Stimulated activated naive CD8-positive, alpha-beta T cell treated with anti-CD3 and anti-CD28 coated beads, Interleukin-15, amount 100 ng/mL, for 72 hours (primary cell): ENCODE data around the gene MAGI2.

Experiments used
- ATAC-seq: fragments of 150-1000 bp; cut with Tn5 transposase; 2 replicates; pipeline ENCODE4 v1.10.0; 2021; ENCODE audit warnings: mild to moderate bottlenecking, moderate library complexity
- DNase-seq, 2 donors: peaks; one replicate each; pipeline ENCODE4 v3.0.0; 2021 to 2022
- H3K27ac Mint-ChIP-seq, 2 donors: one replicate each; pipeline ENCODE4 v1.8.0; 2022; ENCODE audit warnings: mild to moderate bottlenecking in 2 of 2, mixed read lengths in 2 of 2, moderate library complexity in 2 of 2
- H3K27me3 Mint-ChIP-seq: one replicate; pipeline ENCODE4 v1.8.0; 2022; ENCODE audit warnings: mixed read lengths
- H3K4me1 Mint-ChIP-seq: one replicate; pipeline ENCODE4 v1.8.0; 2022; ENCODE audit warnings: mild to moderate bottlenecking, mixed read lengths
- H3K4me3 Mint-ChIP-seq, 2 donors: one replicate each; pipeline ENCODE4 v1.8.0; 2022; ENCODE audit warnings: mild to moderate bottlenecking in 2 of 2, mixed read lengths in 2 of 2, moderate library complexity in 1 of 2
- H3K9me3 Mint-ChIP-seq, 2 donors: one replicate each; pipeline ENCODE4 v1.8.0; 2022; ENCODE audit warnings: mixed read lengths in 2 of 2

Gene MAGI2

GRCh38 chr7:79159040-79159664, 294.3 kb downstream of the MAGI2 start:
- H3K27ac Mint-ChIP-seq = no peak overlapping the region
- DNase-seq (no peak), ATAC-seq (no peak)
- peaks cover 0 to 5% of the 10 kb centered on the region in 2 donors for H3K9me3 Mint-ChIP-seq
- H3K4me3 Mint-ChIP-seq = no peak overlapping the region
- H3K27me3 Mint-ChIP-seq = no peaks in the 10 kb centered on the region
- H3K4me1 Mint-ChIP-seq = no peaks in the 10 kb centered on the region

GRCh38 chr7:79157281-79157680, 296.2 kb downstream of the MAGI2 start:
- DNase-seq (no peak), ATAC-seq (no peak)
- H3K4me3 Mint-ChIP-seq = no peak overlapping the region
- H3K9me3 Mint-ChIP-seq = peaks cover 0 to 5% of the 10 kb centered on the region in 2 donors
- H3K27ac Mint-ChIP-seq = no peak overlapping the region
- H3K4me1 Mint-ChIP-seq = no peaks in the 10 kb centered on the region
- no peaks in the 10 kb centered on the region for H3K27me3 Mint-ChIP-seq

- Mint-ChIP-seq H3K27ac (no peak overlapping the region), H3K27me3 (no peaks in the 10 kb centered on the region), H3K9me3 (no peaks in the 10 kb centered on the region), H3K4me1 (no peaks in the 10 kb centered on the region), H3K4me3 (no peak overlapping the region)
- no peak for ATAC-seq
- no peak for DNase-seq
Observed at GRCh38 chr7:79149831-79150230, 303.6 kb downstream of the MAGI2 start.

GRCh38 chr7:79142706-79143105, 310.8 kb downstream of the MAGI2 start:
- DNase-seq = no peak
- ATAC-seq = no peak
- Mint-ChIP-seq H3K27ac (no peak overlapping the region), H3K9me3 (peaks cover 0 to 5% of the 10 kb centered on the region in 2 donors), H3K27me3 (no peaks in the 10 kb centered on the region), H3K4me3 (no peak overlapping the region), H3K4me1 (no peaks in the 10 kb centered on the region)

GRCh38 chr7:79141252-79141651, 312.2 kb downstream of the MAGI2 start:
- H3K27me3 Mint-ChIP-seq = no peaks in the 10 kb centered on the region
- no peak for ATAC-seq
- no peak overlapping the region for H3K27ac Mint-ChIP-seq
- no peaks in the 10 kb centered on the region for H3K4me1 Mint-ChIP-seq
- H3K4me3 Mint-ChIP-seq = no peak overlapping the region
- H3K9me3 Mint-ChIP-seq = peaks cover 0 to 7% of the 10 kb centered on the region in 2 donors
- DNase-seq = no peak

- ATAC-seq = no peak
- H3K4me1 Mint-ChIP-seq = no peaks in the 10 kb centered on the region
- no peak overlapping the region for H3K27ac Mint-ChIP-seq
Observed at GRCh38 chr7:79137942-79138341, 315.5 kb downstream of the MAGI2 start.

GRCh38 chr7:79132844-79133451, 320.5 kb downstream of the MAGI2 start:
- Mint-ChIP-seq H3K4me3 (no peak overlapping the region), H3K4me1 (no peaks in the 10 kb centered on the region), H3K27me3 (no peaks in the 10 kb centered on the region), H3K9me3 (peaks cover 0 to 4% of the 10 kb centered on the region in 2 donors), H3K27ac (no peak overlapping the region)
- ATAC-seq = no peak
- no peak for DNase-seq

More at GRCh38 chr7:79137942-79138341, 315.5 kb downstream of the MAGI2 start:
- DNase-seq = no peak
- H3K4me3 Mint-ChIP-seq = no peak overlapping the region
- peaks cover 0 to 7% of the 10 kb centered on the region in 2 donors for H3K9me3 Mint-ChIP-seq
- no peaks in the 10 kb centered on the region for H3K27me3 Mint-ChIP-seq

GRCh38 chr7:79130715-79131114, 322.8 kb downstream of the MAGI2 start:
- Mint-ChIP-seq H3K27me3 (no peaks in the 10 kb centered on the region), H3K4me3 (no peak overlapping the region), H3K4me1 (no peaks in the 10 kb centered on the region), H3K9me3 (no peaks in the 10 kb centered on the region), H3K27ac (no peak overlapping the region)
- no peak for ATAC-seq
- DNase-seq = no peak

GRCh38 chr7:79124331-79124730, 329.1 kb downstream of the MAGI2 start:
- no peak for DNase-seq
- peaks cover 7 to 13% of the 10 kb centered on the region in 2 donors for H3K9me3 Mint-ChIP-seq
- H3K4me1 Mint-ChIP-seq = no peaks in the 10 kb centered on the region
- H3K27ac Mint-ChIP-seq = no peak overlapping the region
- H3K27me3 Mint-ChIP-seq = no peaks in the 10 kb centered on the region
- no peak for ATAC-seq
- H3K4me3 Mint-ChIP-seq = no peak overlapping the region

- H3K27me3 Mint-ChIP-seq = no peaks in the 10 kb centered on the region
- no peak overlapping the region for H3K27ac Mint-ChIP-seq
- DNase-seq (no peak), ATAC-seq (no peak)
- no peak overlapping the region for H3K4me3 Mint-ChIP-seq
- H3K4me1 Mint-ChIP-seq = no peaks in the 10 kb centered on the region
- H3K9me3 Mint-ChIP-seq = peaks cover 5 to 11% of the 10 kb centered on the region in 2 donors
Observed at GRCh38 chr7:79118143-79118542, 335.3 kb downstream of the MAGI2 start.

- ATAC-seq = no peak
- Mint-ChIP-seq H3K4me3 (no peak overlapping the region), H3K4me1 (no peaks in the 10 kb centered on the region), H3K9me3 (peaks cover 4 to 10% of the 10 kb centered on the region in 2 donors), H3K27me3 (no peaks in the 10 kb centered on the region), H3K27ac (no peak overlapping the region)
- no peak for DNase-seq
Observed at GRCh38 chr7:79096361-79096805, 357.1 kb downstream of the MAGI2 start.

- DNase-seq (no peak), ATAC-seq (no peak)
- Mint-ChIP-seq H3K9me3 (peaks cover 0 to 10% of the 10 kb centered on the region in 2 donors), H3K4me3 (no peak overlapping the region), H3K4me1 (no peaks in the 10 kb centered on the region), H3K27ac (no peak overlapping the region), H3K27me3 (no peaks in the 10 kb centered on the region)
Observed at GRCh38 chr7:79093421-79093820, 360.0 kb downstream of the MAGI2 start.

- no peaks in the 10 kb centered on the region for H3K27me3 Mint-ChIP-seq
- no peak overlapping the region for H3K4me3 Mint-ChIP-seq
- peaks cover 5 to 7% of the 10 kb centered on the region in 2 donors for H3K9me3 Mint-ChIP-seq
- DNase-seq (no peak), ATAC-seq (no peak)
- H3K4me1 Mint-ChIP-seq = no peaks in the 10 kb centered on the region
- H3K27ac Mint-ChIP-seq = no peak overlapping the region
Observed at GRCh38 chr7:79091661-79092060, 361.8 kb downstream of the MAGI2 start.

- no peaks in the 10 kb centered on the region for H3K4me1 Mint-ChIP-seq
- H3K9me3 Mint-ChIP-seq = peaks cover under 1 to 5% of the 10 kb centered on the region in 2 donors
- DNase-seq (no peak), ATAC-seq (no peak)
- H3K4me3 Mint-ChIP-seq = no peak overlapping the region
- no peaks in the 10 kb centered on the region for H3K27me3 Mint-ChIP-seq
- H3K27ac Mint-ChIP-seq = no peak overlapping the region
Observed at GRCh38 chr7:79091011-79091410, 362.5 kb downstream of the MAGI2 start.

GRCh38 chr7:79090543-79090942, 362.9 kb downstream of the MAGI2 start:
- Mint-ChIP-seq H3K9me3 (peaks cover 0 to 5% of the 10 kb centered on the region in 2 donors), H3K27ac (no peak overlapping the region), H3K27me3 (no peaks in the 10 kb centered on the region), H3K4me3 (no peak overlapping the region), H3K4me1 (no peaks in the 10 kb centered on the region)
- ATAC-seq (no peak), DNase-seq (no peak)

GRCh38 chr7:79084423-79084822, 369.0 kb downstream of the MAGI2 start:
- Mint-ChIP-seq H3K4me3 (no peak overlapping the region), H3K27ac (no peak overlapping the region), H3K27me3 (no peaks in the 10 kb centered on the region), H3K4me1 (no peaks in the 10 kb centered on the region), H3K9me3 (peaks cover 0 to 5% of the 10 kb centered on the region in 2 donors)
- ATAC-seq = no peak
- no peak for DNase-seq
